Right lung (tissue), 5 donors: ENCODE measurements around the gene CASP5. TPM values are rescaled to one million over a fixed set of nuclear protein-coding genes. Genes with fewer than 3 reads are reported as not detected.
A peak's percentile ranks its signal among the peaks of the same experiment; 100 is the strongest.

Experiments
- DNase-seq, 2 donors: peaks; one replicate each; pipeline ENCODE4 v3.0.0-alpha.2; 2013
- polyA plus RNA-seq, 5 donors: library from polyadenylated mRNA; unstranded; fragments of 120-200 nt; gene quantifications; one replicate each; pipeline versions ENCODE4 v1.2.1 to v1.2.3, GENCODE V29; 2013; ENCODE audit warnings: inconsistent platforms in 1 of 5, low replicate concordance in 1 of 5; ENCODE audit not compliant: insufficient read length in 5 of 5, insufficient read depth in 1 of 5

The CASP5 gene
- polyA plus RNA-seq, 5 donors, result 0.21 to 0.44 (median 0.36) TPM

DNA sequence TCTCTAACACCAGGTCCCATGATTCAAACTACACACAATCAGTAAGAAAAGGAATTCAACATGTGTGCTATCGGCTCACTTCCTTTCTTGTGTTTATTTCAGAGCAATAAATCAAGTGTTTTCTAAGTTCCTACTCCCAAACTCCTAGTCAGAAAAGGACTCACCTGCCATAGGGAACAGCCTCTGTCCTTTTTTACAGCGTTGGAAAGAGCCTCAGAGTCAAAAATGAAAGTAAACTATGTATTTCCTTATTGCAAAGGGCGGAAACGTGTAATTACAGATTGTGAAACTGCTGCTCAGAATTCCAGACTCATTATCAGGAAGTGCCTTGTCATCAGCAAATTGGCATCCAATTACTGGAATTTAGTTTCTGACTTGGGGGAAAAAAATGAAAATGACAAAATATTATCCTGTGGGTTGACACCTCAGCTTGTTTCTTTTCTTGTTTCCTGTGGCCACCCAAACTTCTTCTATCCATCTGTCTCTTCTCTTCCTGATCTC is 54.6 kb downstream of the CASP5 start, which contains the start of gene CASP4:
CASP4 (minus strand) TSS at position 220 of the 501 bp plus-strand sequence; CDS start at position 171, 49 bp downstream.
- DNase-seq, result peak; percentile 72 to 84

DNA sequence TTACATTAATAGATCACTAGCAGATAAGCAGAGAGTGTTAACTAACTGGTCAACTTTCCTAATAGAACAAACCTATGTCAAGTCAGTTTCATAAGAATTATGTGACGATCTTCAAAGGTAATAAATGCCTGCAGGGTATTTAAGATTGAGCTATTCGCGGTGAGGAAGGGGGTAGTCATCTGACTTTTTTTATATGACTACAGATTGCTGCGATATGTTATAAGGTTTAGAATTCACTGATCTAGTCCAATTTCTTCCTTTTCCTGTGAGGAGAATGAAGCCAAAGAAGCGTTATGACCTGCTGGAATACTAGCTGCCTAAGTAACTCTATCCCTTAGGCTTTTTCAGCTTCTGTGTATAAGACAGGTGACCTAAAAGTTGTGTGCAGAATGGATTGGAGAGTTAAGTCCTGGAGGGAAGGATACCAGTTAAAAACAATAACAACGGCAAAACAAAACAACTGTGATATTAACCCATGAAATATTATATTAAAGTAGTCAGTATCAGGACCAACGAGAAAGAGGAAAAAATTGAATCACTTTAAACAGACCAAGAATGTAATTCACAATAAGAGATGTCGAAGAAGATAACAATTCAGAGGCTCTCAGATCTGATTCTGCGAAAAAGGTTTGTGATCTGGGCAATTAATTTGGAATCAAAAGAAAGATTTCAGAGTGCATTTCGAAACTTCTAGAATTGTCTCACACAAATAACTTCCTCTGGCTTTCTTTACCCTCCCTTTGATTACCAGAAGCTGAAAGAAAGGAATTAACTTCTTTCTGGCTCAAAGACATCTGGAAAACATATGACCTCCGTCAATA is 55.2 kb downstream of the CASP5 start:
- peak in 1 of 2 donors; percentile 26 for DNase-seq

DNA sequence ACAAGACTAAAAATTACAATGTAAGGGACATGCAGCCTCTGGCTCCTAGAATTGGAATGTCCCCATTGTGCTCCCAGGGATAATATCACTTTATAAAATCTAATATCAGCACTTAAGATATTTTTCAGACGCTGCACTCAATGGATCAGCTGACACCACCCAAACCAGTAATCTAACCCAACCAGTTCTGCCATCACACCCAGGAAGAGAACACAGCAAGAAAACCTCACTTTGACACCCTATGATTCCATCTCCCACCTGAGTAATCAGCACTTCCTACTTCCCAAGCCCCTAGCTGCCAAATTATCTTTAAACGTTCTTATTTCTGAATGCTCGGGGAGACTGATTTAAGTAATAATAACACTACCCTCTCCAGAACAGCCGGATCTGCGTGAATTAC is 57.2 kb downstream of the CASP5 start:
- no peak for DNase-seq

DNA sequence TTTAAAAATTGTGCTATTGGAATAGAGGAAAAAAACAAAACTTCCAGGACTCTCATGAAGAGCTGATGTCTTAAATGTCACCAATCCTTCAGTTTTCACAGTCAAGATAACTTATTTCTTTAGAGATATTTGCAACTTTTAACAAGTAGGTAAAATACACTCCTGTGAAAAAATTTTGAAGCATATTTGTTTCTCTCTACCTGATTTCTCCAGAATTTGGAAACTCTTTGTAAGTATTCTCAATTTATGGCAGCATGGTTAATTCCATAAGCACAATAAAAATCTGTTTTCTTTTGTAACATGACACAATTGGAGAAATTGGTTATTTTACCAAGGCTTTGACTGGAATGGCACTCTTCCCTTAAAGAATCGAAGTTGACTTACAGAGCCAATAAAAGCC is 58.7 kb downstream of the CASP5 start:
- no peak for DNase-seq

- no peak for DNase-seq
Measured at GRCh38 chr11:104962852-104963251, 60.1 kb downstream of the CASP5 start.

- no peak for DNase-seq
Measured at GRCh38 chr11:104957280-104957679, 65.7 kb downstream of the CASP5 start.

- no peak for DNase-seq
Measured at GRCh38 chr11:104956528-104956927, 66.4 kb downstream of the CASP5 start.

DNA sequence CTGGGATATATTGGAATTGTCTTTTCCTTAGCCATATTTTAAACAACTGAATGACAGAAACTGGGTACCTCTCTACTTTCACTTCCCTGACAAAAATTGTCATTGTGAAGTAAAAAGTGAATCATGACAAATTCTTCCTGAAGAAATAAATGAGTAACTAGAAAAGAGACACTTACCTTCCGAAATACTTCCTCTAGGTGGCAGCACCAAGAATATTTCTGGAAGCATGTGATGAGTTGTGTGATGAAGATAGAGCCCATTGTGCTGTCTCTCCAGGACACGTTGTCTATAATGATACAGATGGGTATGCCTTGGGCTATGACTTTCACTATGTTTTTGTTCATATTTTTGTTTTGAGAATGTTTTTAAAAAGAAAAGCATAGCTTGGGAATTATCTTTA is 76.1 kb downstream of the CASP5 start:
- no peak for DNase-seq

Other genes starting within 250 kb of the CASP5 start
- gene CASP12, start 124.7 kb downstream of the CASP5 start, polyA plus RNA-seq, result 1 to 10 TPM in 2 of 5 donors, under 1 TPM in 3; 0.89 to 1.9 (median 0.99) TPM
- gene CASP4, start 54.6 kb downstream of the CASP5 start, polyA plus RNA-seq, result 100 to 1,000 TPM in 1 of 5 donors, 10 to 100 TPM in 4; 69.5 to 103 (median 73.9) TPM
- gene CASP1, start 12.0 kb upstream of the CASP5 start, polyA plus RNA-seq, result 10 to 100 TPM; 23.3 to 34.6 (median 28.5) TPM
- 10 to 100 TPM; 18.6 to 31.2 (median 22.8) TPM for gene CARD16, start 22.2 kb upstream of the CASP5 start, polyA plus RNA-seq
- gene CARD18, start 116.6 kb upstream of the CASP5 start, polyA plus RNA-seq, result under 1 TPM in 1 of 5 donors, not detected in 4; 0.30 TPM